Measurements from ENCODE around the gene RPSA.
"Not testable (repeated sequence)": the region's sequence is repeated elsewhere in the genome, so short reads cannot be mapped to it uniquely, and the experiment has no call there.

DNA sequence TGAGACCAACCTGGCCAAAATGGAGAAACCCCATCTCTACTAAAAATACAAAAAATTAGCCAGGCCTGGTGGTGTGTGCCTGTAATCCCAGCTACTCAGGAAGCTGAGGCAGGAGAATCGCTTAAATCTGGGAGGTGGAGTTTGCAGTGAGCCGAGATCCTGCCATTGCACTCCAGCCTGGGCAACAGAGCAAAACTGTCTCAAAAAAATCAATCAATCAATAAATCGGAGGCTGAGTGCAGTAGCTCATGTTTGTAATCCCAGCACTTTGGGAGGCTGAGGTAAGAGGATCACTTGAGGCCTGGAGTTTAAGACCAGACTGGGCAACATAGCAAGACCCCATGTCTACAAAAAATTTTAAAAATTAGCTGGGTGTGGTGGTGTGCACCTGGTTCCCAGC is 8.8 kb downstream of the RPSA start:
- TF ChIP-seq, protein P1, sequence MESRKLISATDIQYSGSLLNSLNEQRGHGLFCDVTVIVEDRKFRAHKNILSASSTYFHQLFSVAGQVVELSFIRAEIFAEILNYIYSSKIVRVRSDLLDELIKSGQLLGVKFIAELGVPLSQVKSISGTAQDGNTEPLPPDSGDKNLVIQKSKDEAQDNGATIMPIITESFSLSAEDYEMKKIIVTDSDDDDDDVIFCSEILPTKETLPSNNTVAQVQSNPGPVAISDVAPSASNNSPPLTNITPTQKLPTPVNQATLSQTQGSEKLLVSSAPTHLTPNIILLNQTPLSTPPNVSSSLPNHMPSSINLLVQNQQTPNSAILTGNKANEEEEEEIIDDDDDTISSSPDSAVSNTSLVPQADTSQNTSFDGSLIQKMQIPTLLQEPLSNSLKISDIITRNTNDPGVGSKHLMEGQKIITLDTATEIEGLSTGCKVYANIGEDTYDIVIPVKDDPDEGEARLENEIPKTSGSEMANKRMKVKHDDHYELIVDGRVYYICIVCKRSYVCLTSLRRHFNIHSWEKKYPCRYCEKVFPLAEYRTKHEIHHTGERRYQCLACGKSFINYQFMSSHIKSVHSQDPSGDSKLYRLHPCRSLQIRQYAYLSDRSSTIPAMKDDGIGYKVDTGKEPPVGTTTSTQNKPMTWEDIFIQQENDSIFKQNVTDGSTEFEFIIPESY (IDR thresholded peaks at IDR 0.05; ENCODE audit: extremely low read depth, insufficient replicate concordance, low read length) = not testable (repeated sequence)
- TF ChIP-seq, protein P2, sequence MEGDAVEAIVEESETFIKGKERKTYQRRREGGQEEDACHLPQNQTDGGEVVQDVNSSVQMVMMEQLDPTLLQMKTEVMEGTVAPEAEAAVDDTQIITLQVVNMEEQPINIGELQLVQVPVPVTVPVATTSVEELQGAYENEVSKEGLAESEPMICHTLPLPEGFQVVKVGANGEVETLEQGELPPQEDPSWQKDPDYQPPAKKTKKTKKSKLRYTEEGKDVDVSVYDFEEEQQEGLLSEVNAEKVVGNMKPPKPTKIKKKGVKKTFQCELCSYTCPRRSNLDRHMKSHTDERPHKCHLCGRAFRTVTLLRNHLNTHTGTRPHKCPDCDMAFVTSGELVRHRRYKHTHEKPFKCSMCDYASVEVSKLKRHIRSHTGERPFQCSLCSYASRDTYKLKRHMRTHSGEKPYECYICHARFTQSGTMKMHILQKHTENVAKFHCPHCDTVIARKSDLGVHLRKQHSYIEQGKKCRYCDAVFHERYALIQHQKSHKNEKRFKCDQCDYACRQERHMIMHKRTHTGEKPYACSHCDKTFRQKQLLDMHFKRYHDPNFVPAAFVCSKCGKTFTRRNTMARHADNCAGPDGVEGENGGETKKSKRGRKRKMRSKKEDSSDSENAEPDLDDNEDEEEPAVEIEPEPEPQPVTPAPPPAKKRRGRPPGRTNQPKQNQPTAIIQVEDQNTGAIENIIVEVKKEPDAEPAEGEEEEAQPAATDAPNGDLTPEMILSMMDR (IDR thresholded peaks at IDR 0.05 in 2 of 3, conservative IDR thresholded peaks at IDR 0.05 in 1 of 3; ENCODE audit: borderline replicate concordance in 1 of 3, insufficient read depth in 1 of 3, low read depth in 2 of 3, low read length in 2 of 3) = not testable (repeated sequence)
- not testable (repeated sequence) for TF ChIP-seq POLR2AphosphoS5 (IDR thresholded peaks at IDR 0.05; ENCODE audit: low read depth, low read length); EGR1 (IDR thresholded peaks at IDR 0.05; ENCODE audit: low read depth); ELF1 (IDR thresholded peaks at IDR 0.05; ENCODE audit: borderline replicate concordance, low read depth); ZNF274 (IDR thresholded peaks at IDR 0.05; ENCODE audit: low read depth, low read length); EZH2phosphoT487 (IDR thresholded peaks at IDR 0.05; ENCODE audit: borderline replicate concordance)
- TF ChIP-seq, protein P3, sequence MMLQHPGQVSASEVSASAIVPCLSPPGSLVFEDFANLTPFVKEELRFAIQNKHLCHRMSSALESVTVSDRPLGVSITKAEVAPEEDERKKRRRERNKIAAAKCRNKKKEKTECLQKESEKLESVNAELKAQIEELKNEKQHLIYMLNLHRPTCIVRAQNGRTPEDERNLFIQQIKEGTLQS (IDR thresholded peaks at IDR 0.05) = not testable (repeated sequence)
- TF ChIP-seq, protein P4, sequence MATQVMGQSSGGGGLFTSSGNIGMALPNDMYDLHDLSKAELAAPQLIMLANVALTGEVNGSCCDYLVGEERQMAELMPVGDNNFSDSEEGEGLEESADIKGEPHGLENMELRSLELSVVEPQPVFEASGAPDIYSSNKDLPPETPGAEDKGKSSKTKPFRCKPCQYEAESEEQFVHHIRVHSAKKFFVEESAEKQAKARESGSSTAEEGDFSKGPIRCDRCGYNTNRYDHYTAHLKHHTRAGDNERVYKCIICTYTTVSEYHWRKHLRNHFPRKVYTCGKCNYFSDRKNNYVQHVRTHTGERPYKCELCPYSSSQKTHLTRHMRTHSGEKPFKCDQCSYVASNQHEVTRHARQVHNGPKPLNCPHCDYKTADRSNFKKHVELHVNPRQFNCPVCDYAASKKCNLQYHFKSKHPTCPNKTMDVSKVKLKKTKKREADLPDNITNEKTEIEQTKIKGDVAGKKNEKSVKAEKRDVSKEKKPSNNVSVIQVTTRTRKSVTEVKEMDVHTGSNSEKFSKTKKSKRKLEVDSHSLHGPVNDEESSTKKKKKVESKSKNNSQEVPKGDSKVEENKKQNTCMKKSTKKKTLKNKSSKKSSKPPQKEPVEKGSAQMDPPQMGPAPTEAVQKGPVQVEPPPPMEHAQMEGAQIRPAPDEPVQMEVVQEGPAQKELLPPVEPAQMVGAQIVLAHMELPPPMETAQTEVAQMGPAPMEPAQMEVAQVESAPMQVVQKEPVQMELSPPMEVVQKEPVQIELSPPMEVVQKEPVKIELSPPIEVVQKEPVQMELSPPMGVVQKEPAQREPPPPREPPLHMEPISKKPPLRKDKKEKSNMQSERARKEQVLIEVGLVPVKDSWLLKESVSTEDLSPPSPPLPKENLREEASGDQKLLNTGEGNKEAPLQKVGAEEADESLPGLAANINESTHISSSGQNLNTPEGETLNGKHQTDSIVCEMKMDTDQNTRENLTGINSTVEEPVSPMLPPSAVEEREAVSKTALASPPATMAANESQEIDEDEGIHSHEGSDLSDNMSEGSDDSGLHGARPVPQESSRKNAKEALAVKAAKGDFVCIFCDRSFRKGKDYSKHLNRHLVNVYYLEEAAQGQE (IDR thresholded peaks at IDR 0.05; ENCODE audit: low read depth) = not testable (repeated sequence)
